Motor neuron (in vitro differentiated cells): ENCODE results near the gene PKIB. TPM values are rescaled to one million over a fixed set of nuclear protein-coding genes. Genes with fewer than 3 reads are reported as not detected.

ENCODE experiments used
- ATAC-seq, 8 experiments: fragments of 200-7000 bp; cut with Tn5 transposase; replicated peaks in 6 of 8; 2 replicates each; pipeline ENCODE4 v1.8.0; 2021; ENCODE audit warnings: mild to moderate bottlenecking in 8 of 8, moderate library complexity in 8 of 8
- H3K27ac ChIP-seq, 2 donors: fragments of 250-450 bp; sonication (Bioruptor Pico); 2 replicates each; pipeline ENCODE4 v1.9.0; 2021; ENCODE audit warnings: antibody characterized with exemption in 2 of 2, mild to moderate bottlenecking in 2 of 2, moderate library complexity in 1 of 2
- H3K4me1 ChIP-seq, 2 donors: fragments of 250-450 bp; sonication (Bioruptor Pico); replicated peaks in 1 of 2; 2 replicates each; pipeline ENCODE4 v1.6.1; 2021; ENCODE audit warnings: antibody characterized with exemption in 2 of 2, mild to moderate bottlenecking in 2 of 2, moderate library complexity in 1 of 2
- H3K4me3 ChIP-seq, 5 donors: fragments of 250-450 bp; sonication (Bioruptor Pico); 2 replicates each; pipeline ENCODE4 v1.9.0; 2021; ENCODE audit warnings: antibody characterized with exemption in 5 of 5, mild to moderate bottlenecking in 5 of 5, moderate library complexity in 4 of 5
- WGBS, 10 experiments: fragments of 450-650 bp; shearing (Covaris generic); methylation state at CpG; one replicate each; pipeline ENCODE4 v1.0.0; 2022; 5-methylcytosine and 5-hydroxymethylcytosine counted together
- in situ Hi-C, 9 experiments: fragments of 400-800 bp; cut with MboI; loops; one replicate each; pipeline ENCODE4 v1.15.0; 2021; ENCODE audit warnings: low sequenced_read_pairs in 9 of 9, low pct_unique_long_range_greater_than_20kb in 2 of 9; ENCODE audit not compliant: unreplicated experiment in 9 of 9
- total RNA-seq, 8 experiments: library from RNA; unstranded; fragments of 300-600 nt; gene quantifications; 2 replicates each; pipeline versions ENCODE4 v1.2.3 to v1.2.4, GENCODE V29; 2022

The PKIB gene
- total RNA-seq, 8 experiments from 2014 or later: 0.41 to 93.2 (median 4.7) TPM; not detected in 1

DNA sequence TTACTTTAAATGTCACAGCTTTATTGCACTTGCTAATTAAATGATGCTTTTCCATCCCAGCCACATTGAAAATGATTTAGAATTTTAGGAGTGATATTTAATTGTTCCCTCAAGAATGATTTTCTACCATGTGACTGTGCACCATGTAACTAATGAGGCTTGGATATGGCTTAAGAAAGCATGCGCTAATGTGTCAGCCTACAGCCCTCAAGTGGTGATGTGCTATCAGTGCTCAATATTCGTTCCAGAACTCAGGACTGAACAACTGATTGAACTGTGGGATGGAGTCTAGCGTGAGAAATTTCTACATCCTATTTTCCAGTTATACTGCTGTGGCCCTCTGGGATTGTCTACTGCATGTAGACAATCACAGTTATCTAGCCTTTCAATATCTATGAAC, 71.5 kb downstream of the PKIB start:
- in situ Hi-C loops: no loop called here
- 62 to 100% (median 90%) methylated on average over 1 to 3 of the region's 3 CpGs; no CpG with 5 or more reads in 3 of the 10 experiments for WGBS, 10 experiments
- ATAC-seq: peak in 3 of 8 experiments; percentile 33 to 61 (median 52)
- H3K27ac ChIP-seq: no peak overlapping the region
- no peak overlapping the region for H3K4me3 ChIP-seq
- H3K4me1 ChIP-seq: peaks cover 0 to 7% of the 10 kb centered on the region in 2 donors

GRCh38 chr6:122683989-122684651, 73.9 kb downstream of the PKIB start:
- in situ Hi-C loops: no loop called here
- Histone ChIP-seq H3K4me3 (no peak overlapping the region), H3K4me1 (peaks cover 0 to 7% of the 10 kb centered on the region in 2 donors), H3K27ac (no peak overlapping the region)
- peak in 2 of 8 experiments; percentile 36 to 85 for ATAC-seq
- WGBS, 10 experiments: 43 to 100% (median 61%) methylated on average over 1 of the region's 1 CpG; no CpG with 5 or more reads in 2 of the 10 experiments

DNA sequence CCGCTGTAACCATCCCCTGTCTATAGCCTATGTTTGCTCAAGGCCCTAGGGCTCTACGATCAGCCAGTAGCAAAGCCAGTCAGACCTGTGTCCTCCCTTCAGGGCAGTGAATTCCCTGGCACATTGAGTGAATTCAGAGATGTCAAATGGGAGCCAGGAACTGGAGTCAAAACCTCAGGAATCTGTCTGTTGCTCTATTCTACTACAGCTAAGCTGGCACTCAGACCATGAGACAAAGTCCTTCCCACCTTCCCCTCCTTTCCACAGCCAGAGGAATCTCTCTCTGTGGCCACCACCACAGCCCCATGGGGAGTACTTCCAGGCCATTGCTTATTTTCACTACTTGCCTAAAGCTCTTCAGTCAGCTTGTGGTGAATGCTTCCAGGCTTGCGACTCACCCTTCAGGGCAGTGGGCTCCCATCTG, 82.0 kb downstream of the PKIB start:
- in situ Hi-C loops: no loop called here
- peaks cover 0 to 24% of the 10 kb centered on the region in 2 donors for H3K4me1 ChIP-seq
- 50 to 94% (median 70%) methylated on average over 1 to 2 of the region's 3 CpGs; no CpG with 5 or more reads in 7 of the 10 experiments for WGBS, 10 experiments
- no peak for ATAC-seq
- H3K27ac ChIP-seq: no peak overlapping the region
- H3K4me3 ChIP-seq: no peak overlapping the region

DNA sequence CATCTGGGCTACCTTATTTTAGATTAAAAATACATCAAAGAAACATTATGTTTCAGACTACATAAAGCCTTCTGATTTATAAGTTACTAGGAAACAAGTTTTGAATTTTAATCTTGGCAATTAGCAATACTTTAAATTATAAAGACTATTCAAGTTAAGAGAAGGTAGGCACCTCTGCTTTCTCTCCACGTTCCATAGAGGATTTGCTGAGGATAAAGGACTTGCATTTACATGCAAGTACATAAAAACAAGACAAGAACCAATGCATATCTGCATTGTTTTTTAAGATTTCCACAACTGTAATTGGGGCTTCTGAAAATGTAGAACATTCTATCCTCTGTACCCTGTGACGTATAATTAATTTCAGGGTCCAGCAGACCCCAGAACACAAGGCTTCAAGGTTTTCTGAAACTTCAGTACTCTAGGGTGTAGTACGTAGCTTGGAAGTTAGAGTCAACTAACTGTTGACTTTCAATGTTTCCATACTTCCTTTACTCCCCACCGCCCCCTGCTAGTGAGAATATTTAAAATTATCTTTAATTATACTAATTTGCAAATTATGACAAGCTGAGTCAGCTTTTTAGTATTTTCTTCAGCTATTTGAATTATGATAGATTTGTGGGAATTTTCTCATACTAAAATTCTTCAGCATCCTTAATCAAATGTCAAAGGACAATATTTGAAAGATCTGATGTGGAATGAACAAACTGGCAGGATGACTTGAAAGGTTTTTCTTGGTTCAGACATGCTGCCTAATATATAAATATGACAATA, 82.8 kb downstream of the PKIB start:
- peaks cover 0 to 24% of the 10 kb centered on the region in 2 donors for H3K4me1 ChIP-seq
- no peak overlapping the region for H3K27ac ChIP-seq
- H3K4me3 ChIP-seq: no peak overlapping the region
- 33 to 93% (median 77%) methylated on average over 1 to 4 of the region's 4 CpGs for WGBS, 10 experiments
- in situ Hi-C loops: no loop called here
- no peak for ATAC-seq

GRCh38 chr6:122694075-122694474, 83.9 kb downstream of the PKIB start:
- peaks cover 0 to 24% of the 10 kb centered on the region in 2 donors for H3K4me1 ChIP-seq
- WGBS, 10 experiments: 50 to 92% (median 75%) methylated on average over 1 of the region's 1 CpG; no CpG with 5 or more reads in 1 of the 10 experiments
- peak in 3 of 8 experiments; percentile 10 to 58 (median 18) for ATAC-seq
- H3K27ac ChIP-seq: no peak overlapping the region
- in situ Hi-C loops: no loop called here
- no peak overlapping the region for H3K4me3 ChIP-seq

DNA sequence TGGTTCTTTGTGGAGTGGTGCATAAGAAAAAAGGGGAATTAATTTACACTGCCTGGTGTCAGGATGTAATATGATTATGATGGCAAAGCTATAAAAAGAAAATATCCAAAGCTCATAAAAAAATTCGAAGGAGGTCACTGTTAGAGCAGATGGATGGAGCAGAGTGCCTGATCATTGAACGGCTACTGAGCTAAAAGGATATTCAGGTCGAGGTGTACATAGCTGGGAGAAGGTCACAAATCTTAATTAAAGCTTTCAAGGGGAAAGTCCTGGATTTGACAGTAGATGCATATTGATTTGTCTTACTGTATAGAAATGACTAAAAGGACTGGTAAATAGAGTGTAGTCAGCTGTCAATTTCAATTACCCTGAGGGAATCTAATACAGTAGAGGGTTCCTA, 84.4 kb downstream of the PKIB start:
- in situ Hi-C loops: no loop called here
- Histone ChIP-seq H3K4me3 (no peak overlapping the region), H3K4me1 (peaks cover 0 to 24% of the 10 kb centered on the region in 2 donors), H3K27ac (no peak overlapping the region)
- peak in 5 of 8 experiments; percentile 57 to 83 (median 69) for ATAC-seq
- WGBS, 10 experiments: 50 to 83% (median 60%) methylated on average over 1 to 3 of the region's 3 CpGs; no CpG with 5 or more reads in 1 of the 10 experiments

- Histone ChIP-seq H3K27ac (no peak overlapping the region), H3K4me3 (no peak overlapping the region), H3K4me1 (peaks cover 0 to 24% of the 10 kb centered on the region in 2 donors)
- 64 to 89% (median 71%) methylated on average over 3 of the region's 3 CpGs; no CpG with 5 or more reads in 1 of the 10 experiments for WGBS, 10 experiments
- in situ Hi-C loops: no loop called here
- no peak for ATAC-seq
Observed at GRCh38 chr6:122695188-122695587, 85.0 kb downstream of the PKIB start.

- peak in 6 of 8 experiments; percentile 41 to 82 (median 48) for ATAC-seq
- WGBS, 10 experiments: 4 to 67% (median 33%) methylated on average over 1 to 2 of the region's 2 CpGs; no CpG with 5 or more reads in 1 of the 10 experiments
- in situ Hi-C loops: no loop called here
- H3K27ac ChIP-seq: no peak overlapping the region
- no peak overlapping the region for H3K4me3 ChIP-seq
- H3K4me1 ChIP-seq: peaks cover 0 to 24% of the 10 kb centered on the region in 2 donors
Observed at GRCh38 chr6:122696079-122696478, 85.9 kb downstream of the PKIB start.

DNA sequence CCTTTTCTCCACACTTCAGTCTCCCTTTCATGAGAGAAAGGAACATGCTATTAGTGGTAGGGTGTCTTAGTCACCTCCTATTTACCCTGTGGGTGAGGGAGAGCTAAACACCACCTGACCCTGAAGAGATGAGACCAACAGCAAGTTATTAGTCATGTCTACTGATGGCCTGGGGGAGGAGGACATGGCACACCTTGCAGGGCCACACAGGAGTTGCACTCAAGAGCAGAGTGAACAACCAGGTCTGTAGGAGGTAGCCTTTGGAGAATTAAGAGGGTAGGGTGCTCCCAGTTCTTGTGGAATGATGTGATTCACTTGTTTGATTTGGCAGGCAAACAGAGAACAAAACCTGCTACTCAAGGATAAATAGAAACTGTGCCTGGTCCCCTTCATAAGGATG, 86.6 kb downstream of the PKIB start:
- H3K4me3 ChIP-seq: no peak overlapping the region
- ATAC-seq: no peak
- in situ Hi-C loops: no loop called here
- peaks cover 0 to 24% of the 10 kb centered on the region in 2 donors for H3K4me1 ChIP-seq
- no peak overlapping the region for H3K27ac ChIP-seq

GRCh38 chr6:122697458-122697857, 87.3 kb downstream of the PKIB start:
- Histone ChIP-seq H3K4me3 (no peak overlapping the region), H3K27ac (no peak overlapping the region), H3K4me1 (peaks cover 0 to 24% of the 10 kb centered on the region in 2 donors)
- in situ Hi-C loops: no loop called here
- WGBS, 10 experiments: 38 to 100% (median 73%) methylated on average over 1 of the region's 1 CpG; no CpG with 5 or more reads in 6 of the 10 experiments
- no peak for ATAC-seq

- no peak for ATAC-seq
- Histone ChIP-seq H3K4me3 (no peak overlapping the region), H3K27ac (no peak overlapping the region), H3K4me1 (no peaks in the 10 kb centered on the region)
- 45 to 100% (median 75%) methylated on average over 1 of the region's 1 CpG; no CpG with 5 or more reads in 5 of the 10 experiments for WGBS, 10 experiments
- in situ Hi-C loops: no loop called here
Observed at GRCh38 chr6:122701666-122702065, 91.5 kb downstream of the PKIB start.

DNA sequence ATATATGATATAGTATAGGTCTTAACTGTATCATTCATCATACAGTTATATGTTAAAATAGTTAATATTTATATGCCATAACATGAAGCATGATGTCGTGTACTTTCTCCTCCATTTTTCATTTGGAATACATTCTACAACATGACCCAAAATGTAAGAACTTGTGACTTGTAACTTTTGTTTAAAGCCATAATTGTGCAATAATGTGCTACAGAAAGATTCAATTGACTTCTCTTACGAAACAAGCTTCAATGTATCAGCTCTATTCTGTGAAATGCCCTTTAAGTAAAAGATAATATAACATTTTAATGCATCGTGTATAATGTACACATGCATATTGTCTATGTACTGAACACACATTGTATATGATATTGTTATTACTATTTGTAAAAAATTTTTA, 92.6 kb downstream of the PKIB start:
- 60 to 100% (median 89%) methylated on average over 2 to 3 of the region's 3 CpGs for WGBS, 10 experiments
- Histone ChIP-seq H3K4me1 (no peaks in the 10 kb centered on the region), H3K27ac (no peak overlapping the region), H3K4me3 (no peak overlapping the region)
- ATAC-seq: no peak
- in situ Hi-C loops: no loop called here

DNA sequence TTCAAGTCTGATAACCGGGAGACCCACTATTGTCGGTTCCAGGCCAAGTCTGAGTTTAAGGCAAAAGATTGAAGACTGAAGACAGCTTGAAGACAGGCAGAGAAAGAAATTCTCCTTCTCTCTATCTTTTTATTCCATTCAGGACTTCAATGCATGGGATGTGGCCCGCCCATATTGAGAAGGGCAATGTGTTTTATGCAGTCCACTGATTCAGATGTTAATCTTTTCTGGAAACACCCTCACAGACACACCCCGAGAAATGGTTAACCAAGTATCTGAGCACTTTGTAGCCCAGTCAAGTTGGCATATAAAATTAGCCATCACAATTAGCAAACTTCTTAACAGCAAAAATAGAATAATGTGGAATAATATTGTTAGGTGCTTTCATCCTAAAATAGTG, 93.9 kb downstream of the PKIB start:
- peak in 3 of 8 experiments; percentile 73 to 96 (median 75) for ATAC-seq
- 0 to 87% (median 70%) methylated on average over 1 to 4 of the region's 4 CpGs; no CpG with 5 or more reads in 2 of the 10 experiments for WGBS, 10 experiments
- H3K27ac ChIP-seq: no peak overlapping the region
- in situ Hi-C loops: no loop called here
- no peaks in the 10 kb centered on the region for H3K4me1 ChIP-seq
- no peak overlapping the region for H3K4me3 ChIP-seq
